Suppressor macrophage (primary cell): ENCODE measurements around the gene LEPR.
"Not testable (repeated sequence)": the region's sequence is repeated elsewhere in the genome, so short reads cannot be mapped to it uniquely, and the experiment has no call there.

Source experiments
- DNase-seq, 4 experiments: peaks; one replicate each; pipeline ENCODE4 v3.0.0-alpha.2; 2020 to 2022
- total RNA-seq, 17 experiments: gene quantifications; one replicate each; lab custom pipeline; 2026; ENCODE audit warnings: mixed read lengths in 6 of 17, inconsistent platforms in 3 of 17; lab: John Stamatoyannopoulos, UW

LEPR gene
- total RNA-seq: 4.4 to 22.8 (median 9.1) reads per million in 17 experiments

GRCh38 chr1:65420590-65421350, at the start of gene LEPR, which contains the start of gene LEPROT:
Gene LEPR (plus strand): TSS chr1:65420668. CDS start chr1:65565566, 144,898 bp downstream.
Gene LEPROT (plus strand): TSS chr1:65420668. CDS start chr1:65420725, 57 bp downstream.
- DNase-seq: no peak

- no peak for DNase-seq
Observed at GRCh38 chr1:65371544-65371943, 48.9 kb upstream of the LEPR start.

- no peak for DNase-seq
Observed at GRCh38 chr1:65372557-65372956, 47.9 kb upstream of the LEPR start.

GRCh38 chr1:65377496-65378246, 42.8 kb upstream of the LEPR start:
- no peak for DNase-seq

- DNase-seq: no peak
Observed at GRCh38 chr1:65378247-65378946, 42.1 kb upstream of the LEPR start.

- DNase-seq: not testable (repeated sequence)
Observed at GRCh38 chr1:65384426-65384825, 36.0 kb upstream of the LEPR start.

- DNase-seq: no peak
Observed at GRCh38 chr1:65386439-65386838, 34.0 kb upstream of the LEPR start.

GRCh38 chr1:65387821-65388220, 32.6 kb upstream of the LEPR start:
- DNase-seq: no peak

GRCh38 chr1:65388908-65389695, 31.4 kb upstream of the LEPR start:
- DNase-seq: no peak

GRCh38 chr1:65392497-65392896, 28.0 kb upstream of the LEPR start:
- DNase-seq: no peak

- DNase-seq: no peak
Observed at GRCh38 chr1:65393347-65393746, 27.1 kb upstream of the LEPR start.

- no peak for DNase-seq
Observed at GRCh38 chr1:65393928-65394327, 26.5 kb upstream of the LEPR start.

- peak in 3 of 4 experiments; percentile 2 to 29 (median 5) for DNase-seq
Observed at GRCh38 chr1:65395887-65396612, 24.4 kb upstream of the LEPR start.

- no peak for DNase-seq
Observed at GRCh38 chr1:65398083-65398482, 22.4 kb upstream of the LEPR start.

GRCh38 chr1:65399003-65399402, 21.5 kb upstream of the LEPR start:
- DNase-seq: no peak

GRCh38 chr1:65401612-65402011, 18.9 kb upstream of the LEPR start:
- DNase-seq: no peak

GRCh38 chr1:65404941-65405340, 15.5 kb upstream of the LEPR start:
- no peak for DNase-seq

GRCh38 chr1:65407877-65408276, 12.6 kb upstream of the LEPR start:
- DNase-seq: no peak

GRCh38 chr1:65409314-65409713, 11.2 kb upstream of the LEPR start:
- no peak for DNase-seq

- no peak for DNase-seq
Observed at GRCh38 chr1:65409816-65410326, 10.6 kb upstream of the LEPR start.

- peak in 2 of 4 experiments; percentile 59 to 65 for DNase-seq
Observed at GRCh38 chr1:65412256-65412983, 8.0 kb upstream of the LEPR start.
